Duodenal mucosa (tissue), 2 donors: ENCODE measurements around the gene PNKD.

Experiments used
- H3K27ac ChIP-seq: one replicate; pipeline ENCODE4 v1.7.0; 2013; ENCODE audit warnings: low read depth, low read length
- H3K27me3 ChIP-seq, 2 donors: one replicate each; pipeline ENCODE4 v1.7.0; 2013; ENCODE audit warnings: low read length in 2 of 2, control low read depth in 1 of 2; ENCODE audit not compliant: insufficient read depth in 2 of 2, control insufficient read depth in 1 of 2
- H3K36me3 ChIP-seq, 2 donors: one replicate each; pipeline ENCODE4 v1.7.0; 2013; ENCODE audit warnings: low read length in 2 of 2, control low read depth in 1 of 2; ENCODE audit not compliant: insufficient read depth in 2 of 2, control insufficient read depth in 1 of 2
- H3K4me1 ChIP-seq, 2 donors: one replicate each; pipeline ENCODE4 v1.7.0; 2013; ENCODE audit warnings: low read length in 2 of 2, control low read depth in 1 of 2; ENCODE audit not compliant: insufficient read depth in 2 of 2, control insufficient read depth in 1 of 2
- H3K4me3 ChIP-seq, 2 donors: one replicate each; pipeline ENCODE4 v1.7.0; 2013; ENCODE audit warnings: low read length in 2 of 2, low read depth in 1 of 2
- H3K9ac ChIP-seq, 2 donors: one replicate each; pipeline ENCODE4 v1.7.0; 2013; ENCODE audit warnings: low read length in 2 of 2, low read depth in 1 of 2
- H3K9me3 ChIP-seq, 2 donors: one replicate each; pipeline ENCODE4 v1.7.0; 2013; ENCODE audit warnings: low read length in 2 of 2, control low read depth in 1 of 2; ENCODE audit not compliant: control insufficient read depth in 1 of 2

PNKD gene

DNA sequence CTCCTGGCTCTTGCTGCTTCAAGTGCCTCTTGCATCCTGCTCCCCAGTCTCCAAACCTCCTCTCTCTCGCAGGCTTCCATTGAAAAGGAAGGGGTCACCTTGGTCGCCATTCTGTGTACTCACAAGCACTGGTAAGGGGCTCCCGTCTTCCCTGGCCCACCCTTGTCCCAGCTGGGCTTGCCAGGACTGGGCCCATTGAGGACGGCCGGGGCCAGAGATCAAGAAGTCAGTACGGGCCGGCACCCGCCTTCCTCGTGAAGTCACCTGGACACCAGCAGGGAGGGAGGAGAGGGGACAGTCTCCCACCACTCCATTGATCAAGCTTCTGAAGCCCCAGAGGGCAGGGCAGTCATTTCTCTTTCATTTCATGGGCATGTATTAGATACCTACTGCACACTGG lies 70.3 kb downstream of the PNKD start:
- peaks cover 0 to 2% of the 10 kb centered on the region in 2 donors for H3K36me3 ChIP-seq
- no peaks in the 10 kb centered on the region for H3K27me3 ChIP-seq
- H3K9me3 ChIP-seq, result no peaks in the 10 kb centered on the region
- H3K4me1 ChIP-seq, result no peaks in the 10 kb centered on the region
- H3K4me3 ChIP-seq, result no peak overlapping the region
- no peak overlapping the region for H3K9ac ChIP-seq
- no peak overlapping the region for H3K27ac ChIP-seq

DNA sequence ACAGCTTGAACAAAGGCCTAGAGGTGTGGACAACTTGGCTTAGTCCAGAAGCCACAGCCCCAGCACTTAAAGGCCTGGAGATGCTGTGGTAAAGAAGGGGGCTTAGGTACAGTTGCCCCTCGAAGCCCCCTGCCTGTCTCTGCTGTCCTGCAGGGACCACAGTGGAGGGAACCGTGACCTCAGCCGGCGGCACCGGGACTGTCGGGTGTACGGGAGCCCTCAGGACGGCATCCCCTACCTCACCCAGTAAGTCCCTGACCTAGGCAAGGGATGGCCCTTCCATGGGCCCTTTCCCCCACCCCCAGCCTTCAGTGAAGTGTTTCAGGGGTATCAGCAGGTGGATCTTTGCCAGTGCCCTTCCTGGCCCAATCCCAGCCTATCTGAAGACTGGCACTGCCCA lies 71.1 kb downstream of the PNKD start:
- no peak overlapping the region for H3K9ac ChIP-seq
- no peak overlapping the region for H3K27ac ChIP-seq
- peaks cover 0 to 2% of the 10 kb centered on the region in 2 donors for H3K36me3 ChIP-seq

GRCh38 chr2:218342837-218343236 lies 72.5 kb downstream of the PNKD start:
- Histone ChIP-seq H3K4me1 (no peaks in the 10 kb centered on the region), H3K36me3 (peaks cover 0 to 2% of the 10 kb centered on the region in 2 donors), H3K9ac (no peak overlapping the region), H3K4me3 (no peak overlapping the region), H3K9me3 (no peaks in the 10 kb centered on the region), H3K27ac (no peak overlapping the region), H3K27me3 (no peaks in the 10 kb centered on the region)

More for the DNA sequence above, 71.1 kb downstream of the PNKD start:
- Histone ChIP-seq H3K4me1 (no peaks in the 10 kb centered on the region), H3K9me3 (no peaks in the 10 kb centered on the region), H3K4me3 (no peak overlapping the region), H3K27me3 (no peaks in the 10 kb centered on the region)

GRCh38 chr2:218343591-218343990 lies 73.3 kb downstream of the PNKD start:
- peaks cover 0 to 2% of the 10 kb centered on the region in 2 donors for H3K36me3 ChIP-seq
- H3K27ac ChIP-seq, result no peak overlapping the region
- H3K4me3 ChIP-seq, result no peak overlapping the region
- no peaks in the 10 kb centered on the region for H3K9me3 ChIP-seq
- no peak overlapping the region for H3K9ac ChIP-seq
- H3K27me3 ChIP-seq, result no peaks in the 10 kb centered on the region
- no peaks in the 10 kb centered on the region for H3K4me1 ChIP-seq

- no peaks in the 10 kb centered on the region for H3K27me3 ChIP-seq
- H3K9me3 ChIP-seq, result no peaks in the 10 kb centered on the region
- no peak overlapping the region for H3K9ac ChIP-seq
- no peak overlapping the region for H3K4me3 ChIP-seq
- peaks cover 0 to 2% of the 10 kb centered on the region in 2 donors for H3K36me3 ChIP-seq
- no peak overlapping the region for H3K27ac ChIP-seq
- no peaks in the 10 kb centered on the region for H3K4me1 ChIP-seq
Observed at GRCh38 chr2:218344090-218344754, 73.9 kb downstream of the PNKD start.

- Histone ChIP-seq H3K27ac (no peak overlapping the region), H3K36me3 (peaks cover 0 to 2% of the 10 kb centered on the region in 2 donors), H3K4me3 (no peak overlapping the region)
Observed at GRCh38 chr2:218344755-218345417, 74.6 kb downstream of the PNKD start.

DNA sequence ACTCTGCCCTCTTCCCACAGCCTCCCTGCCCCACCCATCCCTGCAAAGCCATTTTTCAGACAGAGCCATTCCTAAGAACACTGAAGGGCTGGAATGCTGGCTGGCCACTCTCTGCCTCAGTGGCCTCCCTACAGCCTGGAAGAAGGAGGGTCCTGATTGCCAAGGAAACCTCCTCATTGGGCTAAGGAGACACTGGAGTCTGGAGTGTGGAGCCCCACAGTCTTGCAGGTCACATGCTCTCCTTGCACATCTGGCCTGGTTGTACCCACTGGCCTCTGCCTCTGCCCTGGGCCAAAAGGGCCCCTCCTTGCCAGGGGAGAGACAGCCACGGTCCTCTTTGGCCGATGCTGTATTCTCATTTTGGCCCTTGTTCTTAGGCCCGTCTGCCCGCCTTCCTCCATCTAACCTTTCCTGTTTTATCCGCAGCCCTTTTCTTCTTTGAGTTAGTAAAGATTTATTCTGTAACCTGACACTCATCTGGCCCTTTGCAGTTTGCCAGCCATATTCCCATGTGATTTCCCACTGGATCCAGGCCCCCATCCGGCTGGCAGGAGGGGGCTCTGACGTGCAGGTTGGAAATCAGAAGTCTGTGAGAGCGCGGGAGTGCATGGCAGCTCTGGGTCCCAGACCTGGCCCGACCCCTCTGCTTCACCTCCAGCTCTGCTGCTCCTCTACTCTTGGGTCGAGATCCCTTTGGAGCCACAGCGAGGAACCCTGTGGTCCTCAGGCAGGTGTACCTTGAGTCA lies 75.3 kb downstream of the PNKD start:
- H3K4me3 ChIP-seq, result no peak overlapping the region
- no peaks in the 10 kb centered on the region for H3K27me3 ChIP-seq
- H3K9me3 ChIP-seq, result no peaks in the 10 kb centered on the region
- H3K27ac ChIP-seq, result no peak overlapping the region
- no peak overlapping the region for H3K9ac ChIP-seq
- no peaks in the 10 kb centered on the region for H3K4me1 ChIP-seq
- peaks cover 0 to 2% of the 10 kb centered on the region in 2 donors for H3K36me3 ChIP-seq

More at GRCh38 chr2:218344755-218345417, 74.6 kb downstream of the PNKD start:
- Histone ChIP-seq H3K9ac (no peak overlapping the region), H3K27me3 (no peaks in the 10 kb centered on the region), H3K9me3 (no peaks in the 10 kb centered on the region), H3K4me1 (no peaks in the 10 kb centered on the region)

DNA sequence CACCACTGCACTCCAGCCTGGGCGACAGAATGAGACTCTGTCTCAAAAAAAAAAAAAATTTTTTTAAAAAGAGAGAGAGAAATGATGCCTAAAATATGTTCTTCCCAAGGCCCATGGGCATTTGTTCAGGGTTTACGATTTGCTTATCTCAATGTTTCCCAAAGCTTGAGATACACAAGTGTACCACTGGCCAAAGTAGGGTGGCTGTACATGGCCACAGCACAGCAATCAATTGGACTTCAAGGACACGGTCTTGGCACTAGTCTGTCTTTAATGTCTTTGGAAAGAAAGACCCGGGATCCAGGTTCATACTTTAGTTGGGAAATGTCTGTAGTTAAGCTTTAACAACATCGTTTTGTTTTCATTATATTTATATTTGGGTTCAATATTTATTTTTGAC lies 76.9 kb downstream of the PNKD start:
- Histone ChIP-seq H3K4me1 (no peaks in the 10 kb centered on the region), H3K9ac (no peak overlapping the region), H3K4me3 (no peak overlapping the region), H3K9me3 (peaks cover 0 to 5% of the 10 kb centered on the region in 2 donors), H3K36me3 (peaks cover 0 to 2% of the 10 kb centered on the region in 2 donors), H3K27ac (no peak overlapping the region), H3K27me3 (no peaks in the 10 kb centered on the region)

GRCh38 chr2:218354045-218354444 lies 83.7 kb downstream of the PNKD start:
- peaks cover 0 to 5% of the 10 kb centered on the region in 2 donors for H3K9me3 ChIP-seq
- no peaks in the 10 kb centered on the region for H3K27me3 ChIP-seq
- no peak overlapping the region for H3K4me3 ChIP-seq
- H3K9ac ChIP-seq, result no peak overlapping the region
- H3K36me3 ChIP-seq, result no peaks in the 10 kb centered on the region
- H3K27ac ChIP-seq, result no peak overlapping the region
- peaks cover 4 to 10% of the 10 kb centered on the region in 2 donors for H3K4me1 ChIP-seq

DNA sequence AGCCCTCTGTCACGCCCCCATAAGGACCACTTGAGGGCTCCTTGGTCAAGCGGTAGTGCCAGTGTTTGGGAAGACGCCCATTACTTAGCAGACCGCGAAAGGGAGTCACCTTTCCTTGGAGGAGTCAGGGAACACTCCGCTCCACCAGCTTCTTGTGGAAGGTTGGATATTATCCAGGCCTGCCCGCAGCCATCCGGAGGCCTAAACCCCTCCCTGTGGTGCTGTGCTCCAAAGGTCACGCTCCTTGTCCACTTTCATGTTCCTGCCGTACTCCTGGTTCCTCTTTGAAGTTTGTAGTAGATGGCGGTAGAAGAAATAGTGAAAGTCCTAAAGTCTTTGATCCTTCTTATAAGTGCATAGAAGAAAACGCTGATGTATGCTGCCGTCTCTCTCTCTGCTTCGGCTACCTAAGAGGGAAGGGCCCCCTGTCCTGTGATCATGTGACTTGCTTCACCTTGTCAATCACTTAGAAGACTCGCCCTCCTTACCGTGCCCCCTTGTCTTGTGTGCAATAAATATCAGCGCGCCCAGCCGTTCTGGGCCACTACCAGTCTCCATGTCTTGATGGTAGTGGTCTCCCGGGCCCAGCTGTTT lies 84.6 kb downstream of the PNKD start:
- H3K36me3 ChIP-seq, result no peaks in the 10 kb centered on the region
- peaks cover 4 to 10% of the 10 kb centered on the region in 2 donors for H3K4me1 ChIP-seq
- no peaks in the 10 kb centered on the region for H3K27me3 ChIP-seq
- no peak overlapping the region for H3K27ac ChIP-seq
- H3K4me3 ChIP-seq, result peak overlapping the region in 1 of 2 donors; percentile 40
- no peak overlapping the region for H3K9ac ChIP-seq
- H3K9me3 ChIP-seq, result peaks cover 0 to 5% of the 10 kb centered on the region in 2 donors
